Measurements from ENCODE around the gene WDR20.
"Not testable (repeated sequence)": the region's sequence is repeated elsewhere in the genome, so short reads cannot be mapped to it uniquely, and the experiment has no call there.

The WDR20 gene

DNA sequence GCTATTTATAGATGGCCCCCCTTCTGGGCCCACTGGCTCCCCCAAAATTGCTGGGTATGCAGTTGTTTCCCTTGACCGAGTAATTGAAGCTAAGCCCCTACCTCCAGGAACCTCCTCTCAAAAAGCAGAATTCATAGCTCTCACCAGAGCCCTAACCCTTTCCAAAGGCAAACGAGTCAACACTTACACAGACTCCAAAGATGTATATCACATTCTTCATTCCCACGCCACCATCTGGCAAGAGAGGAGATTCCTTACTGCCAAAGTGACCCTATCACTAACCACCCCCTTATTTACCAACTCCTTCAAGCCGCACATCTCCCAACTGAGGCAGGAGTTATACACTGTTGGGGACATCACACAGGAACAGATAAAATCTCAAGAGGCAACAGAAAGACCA is 98.4 kb downstream of the WDR20 start:
- no peak for DNase-seq (ENCODE audit: low read depth in 2 of 2)

DNA sequence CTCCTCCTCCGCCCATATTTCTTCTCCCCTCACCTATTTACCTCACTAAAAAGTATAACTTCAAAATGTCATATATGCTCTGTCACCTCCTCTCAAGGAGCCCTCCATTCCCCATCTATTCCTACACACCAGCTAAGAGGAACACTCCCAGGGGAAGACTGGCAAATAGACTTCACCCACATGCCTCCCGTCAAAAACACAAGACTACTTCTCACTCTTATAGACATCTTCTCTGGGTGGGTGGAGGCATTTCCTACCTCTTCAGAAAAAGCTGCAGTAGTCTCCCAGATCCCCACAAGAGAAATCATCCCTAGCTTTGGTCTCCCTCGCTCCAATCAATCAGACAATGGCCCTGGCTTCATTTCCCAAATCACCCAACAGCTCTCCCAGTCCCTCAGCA is 99.1 kb downstream of the WDR20 start:
- DNase-seq (ENCODE audit: low read depth in 2 of 2) = no peak

DNA sequence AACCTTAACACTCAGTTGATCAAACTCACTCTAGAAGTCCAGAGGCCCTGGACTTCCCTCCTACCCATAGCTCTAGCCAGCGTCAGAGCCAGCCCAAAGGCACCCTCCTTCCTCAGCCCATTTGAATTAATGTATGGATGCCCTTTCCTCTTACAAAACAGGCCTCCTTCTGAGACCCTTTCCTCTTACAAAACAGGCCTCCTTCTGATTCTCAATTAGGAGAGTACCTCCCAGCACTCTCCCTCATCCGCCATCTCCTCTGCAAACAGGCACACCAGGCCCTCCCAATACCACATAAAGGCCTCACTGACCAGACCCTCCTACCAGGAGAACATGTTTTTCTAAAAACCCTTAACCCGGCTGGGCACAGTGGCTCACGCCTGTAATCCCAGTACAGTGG is 99.5 kb downstream of the WDR20 start:
- no peak for DNase-seq (ENCODE audit: low read depth in 2 of 2)

DNA sequence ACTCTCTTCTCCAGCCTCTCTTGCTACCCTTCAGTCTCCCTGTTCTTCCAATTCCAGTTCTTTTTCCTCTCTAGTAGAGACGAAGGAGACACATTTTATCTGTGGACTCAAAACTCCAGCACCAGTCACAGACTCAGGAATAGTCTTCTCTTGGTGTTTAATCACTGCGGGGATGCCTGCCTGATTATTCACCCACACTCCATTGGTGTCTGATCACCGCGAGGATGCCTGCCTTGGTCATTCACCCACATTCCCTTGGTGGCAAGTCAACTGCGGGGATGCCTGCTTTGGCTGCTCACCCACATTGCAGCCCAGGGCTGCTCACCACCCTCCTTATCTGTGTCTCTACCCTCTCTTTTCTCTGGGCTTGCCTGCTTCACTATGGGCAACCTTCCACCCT is 100.8 kb downstream of the WDR20 start:
- not testable (repeated sequence) for DNase-seq (ENCODE audit: low read depth in 2 of 2)

DNA sequence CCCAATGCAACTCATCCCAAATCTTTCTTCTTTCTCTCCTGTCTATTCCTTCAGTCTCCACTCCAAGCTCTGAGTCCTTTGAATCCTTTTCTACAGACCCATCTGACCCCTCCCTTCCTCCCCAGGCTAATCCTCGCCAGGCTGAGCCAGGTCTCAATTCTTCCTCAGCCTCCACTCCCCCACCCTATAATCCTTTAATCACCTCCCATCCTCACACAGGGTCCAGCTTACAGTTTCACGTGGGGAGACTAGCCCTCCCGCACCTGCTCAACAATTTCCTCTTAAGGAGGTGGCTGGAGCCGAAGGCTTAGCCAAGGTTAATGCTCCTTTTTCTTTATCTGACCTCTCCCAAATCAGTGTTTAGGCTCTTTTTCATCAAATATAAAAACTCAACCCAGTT is 101.5 kb downstream of the WDR20 start:
- DNase-seq (ENCODE audit: low read depth in 2 of 2) = no peak

DNA sequence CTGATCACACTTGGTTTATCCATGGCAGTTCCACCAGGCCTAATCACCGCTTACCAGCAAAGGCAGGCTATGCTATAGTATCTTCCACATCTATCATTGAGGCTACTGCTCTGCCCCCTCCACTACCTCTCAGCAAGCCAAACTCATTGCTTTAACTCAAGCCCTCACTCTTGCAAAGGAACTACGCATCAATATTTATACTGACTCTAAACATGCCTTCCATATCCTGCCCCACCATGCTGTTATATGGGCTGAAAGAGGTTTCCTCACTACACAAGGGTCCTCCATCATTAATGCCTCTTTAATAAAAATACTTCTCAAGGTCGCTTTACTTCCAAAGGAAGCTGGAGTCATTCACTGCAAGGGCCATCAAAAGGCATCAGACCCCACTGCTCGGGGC is 104.1 kb downstream of the WDR20 start:
- not testable (repeated sequence) for DNase-seq (ENCODE audit: low read depth in 2 of 2)

DNA sequence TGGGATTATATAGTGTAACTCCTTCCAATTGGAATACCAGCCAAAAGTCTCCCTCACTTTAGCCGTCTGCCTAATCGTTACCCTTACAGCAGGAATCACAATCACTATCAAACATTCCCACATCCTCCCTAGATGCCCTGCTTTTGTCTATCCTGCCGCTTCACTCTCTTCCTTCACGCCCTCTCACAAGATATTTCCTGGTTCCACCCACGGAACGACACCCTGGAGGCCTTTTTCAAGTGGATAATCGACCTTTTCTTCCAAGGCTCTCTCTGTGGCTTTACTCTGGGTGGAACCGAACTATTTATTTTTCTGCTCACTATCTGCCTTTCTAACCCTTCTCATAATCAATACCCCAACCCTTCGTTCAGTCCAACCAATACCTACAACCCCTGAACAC is 106.4 kb downstream of the WDR20 start:
- DNase-seq (ENCODE audit: low read depth in 2 of 2) = no peak

DNA sequence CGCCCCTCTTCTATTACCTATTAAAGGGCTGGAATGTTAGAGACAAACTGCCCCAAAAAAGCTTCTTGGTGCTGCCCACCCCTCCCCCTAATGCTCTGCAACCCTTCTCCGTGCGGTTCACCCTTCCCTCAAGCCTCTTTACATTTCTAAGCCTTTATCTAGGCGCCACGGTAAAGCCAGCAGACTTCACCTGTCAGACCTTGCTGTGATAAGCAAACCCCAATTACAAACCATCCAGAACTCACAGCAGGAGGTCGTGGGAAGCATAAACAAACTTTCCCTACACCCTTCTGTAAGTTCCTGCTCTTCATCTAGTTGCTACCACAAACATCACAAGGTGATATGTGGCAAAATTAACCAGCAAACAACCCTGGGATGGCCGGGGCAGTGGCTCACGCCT is 108.4 kb downstream of the WDR20 start:
- no peak for DNase-seq (ENCODE audit: low read depth in 2 of 2)

DNA sequence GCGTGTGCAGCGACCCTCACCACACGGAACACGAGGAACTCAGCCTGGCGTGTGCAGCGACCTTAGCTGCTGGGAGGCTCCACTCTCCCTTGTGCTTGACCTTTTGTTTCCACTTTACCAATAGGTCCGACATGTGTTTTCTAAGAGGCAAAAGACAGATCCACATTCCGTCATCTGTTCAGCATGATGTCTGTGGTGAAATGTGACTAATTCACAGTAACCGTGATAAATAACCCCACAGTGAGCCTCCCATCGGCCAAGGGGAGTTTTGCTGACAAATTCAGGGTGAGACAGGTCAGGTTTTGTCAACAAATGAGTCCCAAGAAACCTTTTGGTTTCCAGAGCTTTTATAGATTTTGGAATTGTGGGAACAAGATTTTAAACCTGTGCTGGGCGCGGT is 109.3 kb downstream of the WDR20 start:
- DNase-seq (ENCODE audit: low read depth in 2 of 2) = no peak

DNA sequence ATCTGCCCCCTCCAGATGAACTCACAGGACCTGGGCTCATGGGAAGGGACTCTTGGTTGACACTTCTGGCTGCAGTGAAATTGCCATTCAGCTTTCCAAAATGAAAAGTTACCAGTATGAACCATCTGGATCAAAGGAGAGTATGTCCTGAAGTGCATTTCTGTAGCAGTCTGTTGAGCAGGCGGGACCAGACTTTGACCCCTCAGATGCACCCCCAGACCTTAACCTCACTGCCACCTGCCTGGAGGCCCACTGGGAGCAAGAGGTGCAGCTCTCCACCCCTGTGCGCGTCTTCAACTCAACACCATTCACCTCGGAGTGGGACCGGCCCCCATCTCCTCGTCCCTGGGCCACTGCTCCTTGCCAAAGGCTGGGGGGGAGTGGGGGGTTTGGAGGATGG is 110.3 kb downstream of the WDR20 start:
- no peak for DNase-seq (ENCODE audit: low read depth in 2 of 2)

DNA sequence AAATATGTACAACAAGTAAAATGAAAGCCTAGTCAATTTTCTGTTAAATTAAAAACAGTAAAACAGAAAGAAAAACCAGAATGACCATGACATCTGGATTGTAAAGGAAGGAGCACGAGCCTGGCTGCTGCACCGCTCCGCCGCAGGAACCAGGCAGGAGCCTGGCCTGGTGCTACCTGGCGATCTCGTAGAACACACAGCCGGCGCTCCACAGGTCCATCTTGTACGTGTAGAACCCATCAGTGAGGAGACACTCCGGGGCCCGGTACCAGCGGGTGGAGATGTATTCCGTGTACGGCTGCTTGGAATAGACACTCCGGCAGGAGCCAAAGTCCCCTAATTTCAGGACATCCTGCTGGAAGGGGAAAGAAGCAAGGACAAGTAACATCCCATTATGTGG is 110.9 kb downstream of the WDR20 start:
- DNase-seq (ENCODE audit: low read depth in 2 of 2) = no peak

DNA sequence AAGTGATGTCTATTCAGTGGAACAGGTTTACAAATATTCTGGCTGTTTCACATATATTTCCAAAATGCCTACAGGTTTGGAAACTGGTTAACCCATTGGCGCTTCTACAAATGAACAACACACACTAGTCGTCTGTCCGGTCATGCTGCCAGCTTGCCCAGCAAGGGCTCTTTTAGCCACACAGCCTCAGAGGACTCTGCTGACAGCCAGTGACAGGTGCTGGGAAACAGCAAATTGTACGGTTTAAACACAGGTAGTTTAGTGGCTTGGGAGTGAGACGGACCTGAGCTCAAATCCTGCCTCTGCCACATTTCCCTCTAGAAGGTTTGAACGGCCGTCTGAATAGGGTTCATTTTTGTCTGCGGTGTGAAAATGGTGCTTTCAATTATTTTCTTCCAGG is 111.5 kb downstream of the WDR20 start:
- DNase-seq (ENCODE audit: low read depth in 2 of 2) = no peak

DNA sequence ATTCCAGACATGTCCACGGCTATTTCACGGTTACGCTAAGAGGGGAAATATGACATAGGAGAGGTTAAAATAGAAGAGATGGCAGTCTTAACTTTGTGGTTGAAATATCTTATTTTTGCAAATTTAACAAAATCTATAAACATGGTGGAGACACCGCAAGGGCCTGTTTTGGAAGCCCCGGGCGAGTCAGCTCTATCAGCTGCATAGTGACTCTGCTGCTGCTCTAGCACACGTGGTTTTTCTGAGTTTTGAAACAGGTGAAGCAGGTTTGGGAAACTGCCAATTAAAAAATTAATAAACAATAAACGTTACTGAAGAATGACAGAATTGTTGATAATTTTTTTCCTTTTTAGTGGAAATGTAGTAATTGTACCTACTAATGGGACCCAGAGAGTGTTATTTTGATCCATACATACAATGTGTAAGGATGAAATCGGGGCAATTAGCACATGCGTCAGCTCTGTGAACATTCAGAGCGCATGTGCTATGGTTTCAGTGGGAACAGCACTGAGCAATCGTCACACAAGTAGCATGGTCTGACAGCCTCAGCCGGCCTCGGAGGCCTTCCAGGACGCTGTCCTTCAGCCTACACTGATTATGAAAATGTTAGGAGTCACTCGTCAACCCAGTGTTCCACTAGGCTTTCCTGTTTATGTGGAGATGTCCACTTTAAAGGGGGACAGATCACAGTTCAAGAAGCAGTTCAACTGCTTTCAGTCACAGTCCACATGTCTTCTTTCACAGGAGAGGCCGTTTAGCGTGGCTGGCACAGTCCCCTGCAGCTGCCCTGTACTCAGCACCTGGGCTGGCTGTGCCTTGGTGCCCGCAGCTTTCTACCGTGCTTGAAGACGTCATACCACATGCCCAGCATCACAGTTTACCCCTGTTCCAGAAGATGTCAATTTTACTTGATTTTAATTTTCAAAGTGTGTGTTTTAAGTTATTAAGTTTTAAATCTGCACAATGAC is 113.4 kb downstream of the WDR20 start:
- DNase-seq (ENCODE audit: low read depth in 2 of 2) = no peak

DNA sequence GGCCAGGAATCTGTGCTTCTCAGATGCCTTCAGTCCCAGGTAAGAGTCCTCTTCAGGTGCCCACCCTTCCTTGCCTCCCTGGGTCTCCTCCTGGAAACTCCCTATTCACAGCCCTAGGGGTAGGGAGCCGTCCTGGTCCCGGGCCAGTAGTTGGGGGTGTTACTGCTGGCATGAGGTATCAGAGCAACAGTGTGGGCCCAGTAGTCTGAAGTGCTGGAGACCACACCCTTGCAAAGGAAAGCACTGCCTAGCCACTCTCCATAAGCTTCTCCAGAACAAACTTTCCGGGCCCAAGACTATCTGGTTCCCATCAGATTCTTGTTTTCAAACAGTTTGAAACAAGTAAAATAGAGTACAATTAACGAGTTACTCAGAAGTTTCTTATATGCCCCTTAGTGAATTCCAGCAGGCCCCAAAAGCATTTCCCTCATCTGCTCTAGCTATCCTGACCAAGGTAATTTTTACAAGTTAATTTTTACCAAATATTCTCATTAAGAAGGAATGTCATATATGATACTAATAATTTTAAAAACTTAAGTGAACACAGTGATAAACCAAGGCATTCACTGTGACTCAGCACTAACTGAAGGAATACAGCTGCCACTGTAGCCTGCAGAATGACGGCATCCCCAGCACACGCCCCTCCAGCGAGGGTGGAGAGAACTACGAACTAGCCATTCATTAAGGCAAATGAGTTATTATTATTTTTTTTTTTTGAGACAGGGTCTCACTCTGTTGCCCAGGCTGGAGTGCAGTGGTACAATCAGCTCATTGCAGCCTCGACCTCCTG is 115.9 kb downstream of the WDR20 start:
- no peak for DNase-seq (ENCODE audit: low read depth in 2 of 2)

DNA sequence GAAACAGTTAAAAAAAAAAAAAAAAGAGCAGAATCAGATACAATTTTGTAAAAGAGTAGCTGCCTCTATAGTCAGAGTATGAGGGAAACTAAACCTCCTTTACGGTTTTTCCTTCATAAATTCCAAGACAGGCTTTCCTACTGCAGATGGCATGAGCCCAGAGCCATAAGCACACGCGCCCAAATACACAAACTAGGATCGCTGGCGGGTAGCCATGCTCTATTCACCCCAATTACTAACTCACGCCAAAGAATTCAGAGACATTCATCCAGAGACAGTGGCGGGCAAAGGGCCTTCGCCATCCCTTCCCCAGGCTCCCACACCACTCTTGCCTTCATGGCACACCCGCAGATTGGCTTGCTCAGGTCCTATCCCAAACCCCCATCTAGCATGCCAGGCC is 117.0 kb downstream of the WDR20 start:
- DNase-seq (ENCODE audit: low read depth in 2 of 2) = no peak

DNA sequence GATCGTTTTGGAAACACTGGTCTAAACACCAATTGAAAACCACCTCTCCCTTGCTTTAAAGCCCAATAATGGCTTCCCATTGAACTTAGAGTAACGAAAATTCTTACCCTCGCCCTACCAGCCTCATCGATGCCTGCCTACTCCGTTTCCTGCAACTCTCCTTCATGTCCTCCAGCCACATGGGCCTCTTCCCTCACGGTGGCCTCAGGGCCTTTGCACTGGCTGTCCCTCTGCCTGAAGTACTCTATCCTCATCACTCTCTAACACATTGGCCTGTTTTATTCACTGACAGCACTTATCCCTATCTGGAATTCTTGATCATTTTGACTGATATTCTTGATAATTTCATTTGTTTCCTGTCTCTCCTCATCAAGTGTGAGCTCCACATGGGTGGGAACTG is 118.4 kb downstream of the WDR20 start:
- DNase-seq (ENCODE audit: low read depth in 2 of 2) = no peak
